ENCODE results near the gene KCTD5. TPM values are rescaled to one million over a fixed set of nuclear protein-coding genes. Genes with fewer than 3 reads are reported as not detected.

Gene KCTD5
- total RNA-seq, 1 donor from 2014 or later, result 21.2 TPM

GRCh38 chr16:2745116-2745890 is 63.0 kb downstream of the KCTD5 start:
- no peak for DNase-seq (ENCODE audit: low spot score in 2 of 2)
- no peak for FAIRE-seq

DNA sequence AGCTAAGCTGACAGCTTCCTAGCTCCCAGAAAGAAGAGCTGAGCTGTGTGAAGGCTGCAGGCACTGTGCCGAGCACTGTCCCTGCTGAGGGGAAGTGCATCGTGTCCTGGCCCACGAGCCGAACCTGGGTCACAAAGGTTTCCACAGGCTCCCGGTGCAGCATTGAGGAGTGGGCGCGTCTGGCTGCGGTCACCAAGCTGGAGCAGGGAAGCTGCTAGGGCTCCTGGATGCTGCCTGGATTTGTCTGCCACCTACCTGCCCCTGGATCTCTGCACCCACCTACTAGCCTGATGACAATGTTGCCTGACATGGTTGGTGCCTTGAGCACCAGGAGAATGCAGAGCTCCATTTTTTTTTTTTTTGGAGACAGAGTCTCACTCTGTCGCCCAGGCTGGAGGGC is 63.6 kb downstream of the KCTD5 start:
- FAIRE-seq (no peak), DNase-seq (ENCODE audit: low spot score in 2 of 2) (no peak)

DNA sequence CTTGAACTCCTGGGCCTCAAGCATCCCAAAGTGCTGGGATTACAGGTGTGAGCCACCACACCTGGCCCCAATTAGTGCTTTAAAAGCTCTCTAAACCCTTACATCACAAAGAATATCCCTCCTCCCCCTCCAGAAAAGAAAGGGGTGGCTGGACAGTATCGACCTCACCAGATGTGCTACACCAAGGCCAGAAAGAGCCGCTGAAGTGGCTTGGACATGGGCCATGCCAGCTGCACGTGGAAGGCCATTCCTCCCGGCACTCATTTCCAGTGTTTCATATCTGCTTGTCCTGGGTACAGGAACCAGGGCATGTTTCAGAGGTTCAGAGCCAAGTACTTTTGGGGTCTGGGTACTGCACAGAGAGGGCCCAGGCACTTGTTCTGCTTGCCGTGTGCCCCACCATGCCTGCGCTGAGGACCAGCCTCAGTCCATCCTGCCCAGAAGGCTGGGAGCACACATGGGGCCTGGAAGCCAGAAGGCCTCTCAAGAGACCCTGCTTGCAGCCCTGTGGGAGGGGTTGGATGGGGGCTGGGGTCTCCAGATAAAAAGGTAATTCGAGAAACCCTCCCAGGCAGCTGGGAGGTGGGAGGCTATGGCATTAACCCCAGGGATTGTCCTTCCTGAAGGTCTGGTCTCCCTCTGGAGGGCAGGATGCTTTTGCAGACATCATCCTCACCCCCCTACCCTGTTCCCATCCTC is 66.6 kb downstream of the KCTD5 start:
- DNase-seq (ENCODE audit: low spot score in 2 of 2) (no peak), FAIRE-seq (no peak)

DNA sequence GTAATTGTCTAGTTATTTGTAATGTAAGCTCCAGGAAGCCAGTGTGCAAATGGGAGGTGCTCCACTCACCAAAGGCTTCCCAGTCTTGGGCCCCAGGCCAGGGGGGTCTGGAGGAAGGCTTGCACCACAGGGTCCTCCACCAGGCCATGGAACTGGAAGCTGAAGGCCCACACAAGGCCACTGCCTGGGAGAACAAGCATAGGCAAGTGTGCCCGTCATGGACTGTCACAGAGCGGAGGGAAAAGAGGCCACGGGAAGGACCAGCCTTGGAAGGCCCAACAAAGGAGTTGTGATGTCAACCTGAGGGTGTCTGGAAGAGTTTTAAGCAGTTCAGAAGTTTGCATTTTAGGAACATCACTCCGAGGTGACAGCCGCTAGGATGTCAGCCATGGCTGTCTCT is 67.2 kb downstream of the KCTD5 start:
- FAIRE-seq, result no peak
- DNase-seq (ENCODE audit: low spot score in 2 of 2), result no peak

GRCh38 chr16:2749936-2750335 is 67.6 kb downstream of the KCTD5 start:
- DNase-seq (ENCODE audit: low spot score in 2 of 2) (no peak), FAIRE-seq (no peak)

GRCh38 chr16:2751577-2752034 is 69.3 kb downstream of the KCTD5 start:
- DNase-seq (ENCODE audit: low spot score in 2 of 2), result no peak
- no peak for FAIRE-seq

- FAIRE-seq (no peak), DNase-seq (ENCODE audit: low spot score in 2 of 2) (peak; percentile 95 to 96)
Observed at GRCh38 chr16:2752035-2752849, 69.9 kb downstream of the KCTD5 start, which contains the start of gene SRRM2. Gene SRRM2 (plus strand): TSS chr16:2752638. CDS start chr16:2756365, 3,727 bp downstream.

DNA sequence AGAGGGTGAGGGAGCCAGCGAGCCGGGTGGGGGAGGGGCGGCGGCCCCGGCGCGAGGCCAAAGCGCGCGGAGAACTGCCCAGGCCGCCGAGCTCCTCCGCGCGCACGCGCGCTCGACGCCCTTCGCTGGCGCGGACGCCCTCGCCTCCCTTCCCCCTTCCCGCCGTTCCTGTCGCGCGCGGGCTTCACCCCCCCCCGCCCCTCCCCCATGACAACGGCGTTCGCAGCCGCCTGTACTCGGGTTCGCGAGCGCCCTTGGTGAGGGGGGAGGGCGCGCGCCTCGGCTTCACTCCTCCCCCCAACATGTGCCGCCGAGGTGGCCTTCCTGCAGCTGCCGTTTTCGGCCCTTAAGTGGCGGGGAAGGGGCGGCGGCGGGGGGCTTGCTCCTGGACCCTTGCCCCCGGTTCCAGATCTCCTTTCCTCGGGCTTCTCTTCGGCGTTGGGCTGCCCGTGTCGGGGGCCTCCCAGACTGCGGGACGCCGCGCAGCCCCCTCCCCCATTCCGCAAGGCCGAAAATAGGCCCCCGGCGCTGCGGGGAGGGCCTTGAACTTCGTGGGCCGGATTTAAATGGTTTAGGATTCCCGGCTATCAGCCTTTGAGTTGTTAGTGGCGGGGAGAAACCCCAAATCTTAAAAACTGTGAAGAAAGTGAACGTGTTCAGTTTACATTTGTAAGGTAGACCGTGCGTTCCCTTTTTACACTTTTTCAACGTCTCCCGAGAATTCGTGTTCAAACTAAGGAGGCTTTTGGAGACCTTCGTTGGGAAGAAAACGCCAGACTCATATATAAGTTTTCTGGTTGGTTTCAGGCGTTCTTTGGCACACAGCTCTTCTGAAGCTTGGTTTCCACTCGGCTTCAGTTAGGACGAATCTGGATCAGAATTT is 70.8 kb downstream of the KCTD5 start:
- no peak for FAIRE-seq

GRCh38 chr16:2753733-2754020 is 71.4 kb downstream of the KCTD5 start:
- DNase-seq (ENCODE audit: low spot score in 2 of 2) (peak; percentile 46), FAIRE-seq (no peak)

More for the DNA sequence above, 70.8 kb downstream of the KCTD5 start:
- peak; percentile 90 to 91 for DNase-seq (ENCODE audit: low spot score in 2 of 2)

DNA sequence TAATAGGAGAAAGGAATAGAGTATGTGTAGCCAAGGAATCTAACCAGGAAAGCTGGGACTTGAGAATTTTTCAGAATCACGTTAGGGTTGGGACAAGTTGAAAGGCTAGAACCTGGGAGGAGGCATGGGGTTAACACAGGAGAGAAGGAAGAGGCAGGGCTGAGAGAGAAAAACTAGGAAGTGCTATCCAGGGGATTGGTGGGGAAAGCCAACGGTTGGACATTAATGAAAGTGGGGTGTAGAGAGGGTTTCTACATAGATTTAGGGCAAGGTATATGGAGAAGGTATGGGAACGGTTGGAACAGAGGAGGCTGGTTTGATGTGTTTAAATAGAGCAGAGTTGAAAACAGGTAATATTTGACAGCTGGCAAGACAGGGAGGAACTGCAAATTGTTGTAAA is 72.8 kb downstream of the KCTD5 start:
- DNase-seq (ENCODE audit: low spot score in 2 of 2) (no peak), FAIRE-seq (no peak)

- FAIRE-seq, result no peak
- no peak for DNase-seq (ENCODE audit: low spot score in 2 of 2)
Observed at GRCh38 chr16:2756288-2757015, 74.1 kb downstream of the KCTD5 start.

DNA sequence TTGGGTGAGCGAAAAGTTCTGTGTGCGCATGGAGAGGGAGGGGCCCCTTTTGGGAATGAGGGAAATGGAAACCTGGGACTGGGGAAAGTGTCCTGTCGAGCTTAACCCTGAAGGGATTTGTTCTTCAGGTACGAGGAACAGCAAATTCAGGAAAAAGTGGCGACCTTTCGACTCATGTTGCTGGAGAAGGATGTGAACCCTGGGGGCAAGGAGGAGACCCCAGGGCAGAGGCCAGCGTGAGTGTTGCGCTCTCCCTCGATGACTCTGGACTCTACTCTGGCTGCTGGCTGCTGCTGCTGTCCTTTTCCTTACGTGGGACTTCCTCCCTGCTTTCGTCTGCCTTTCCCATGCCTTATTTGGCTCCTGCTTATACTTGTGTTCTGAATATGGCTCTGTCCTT is 75.0 kb downstream of the KCTD5 start:
- no peak for FAIRE-seq

More for the DNA sequence above, 75.0 kb downstream of the KCTD5 start:
- no peak for DNase-seq (ENCODE audit: low spot score in 2 of 2)

Other genes starting within 250 kb of the KCTD5 start
- 7.7 TPM for gene TEDC2, start 222.4 kb upstream of the KCTD5 start, total RNA-seq
- 3.3 TPM for gene NTN3, start 211.2 kb upstream of the KCTD5 start, total RNA-seq
- 24.5 TPM for gene TBC1D24, start 207.4 kb upstream of the KCTD5 start, total RNA-seq
- gene ATP6V0C, start 168.6 kb upstream of the KCTD5 start, total RNA-seq, result 10.6 TPM
- gene AMDHD2, start 162.2 kb upstream of the KCTD5 start, total RNA-seq, result 11.4 TPM
- gene CEMP1, start 151.1 kb upstream of the KCTD5 start, total RNA-seq, result 0.41 TPM
- gene PDPK1, start 144.5 kb upstream of the KCTD5 start, total RNA-seq, result 28.5 TPM
- gene PRSS27, start 37.7 kb downstream of the KCTD5 start, total RNA-seq, result 1.6 TPM
- 40.8 TPM for gene SRRM2, start 70.1 kb downstream of the KCTD5 start, total RNA-seq
- gene ELOB, start 94.8 kb downstream of the KCTD5 start, total RNA-seq, result 128 TPM
- not detected for gene PRSS33, start 105.0 kb downstream of the KCTD5 start, total RNA-seq
- not detected for gene PRSS41, start 115.9 kb downstream of the KCTD5 start, total RNA-seq
- not detected for gene PRSS21, start 134.7 kb downstream of the KCTD5 start, total RNA-seq
- gene ZG16B, start 147.8 kb downstream of the KCTD5 start, total RNA-seq, result not detected
- gene PRSS22, start 175.6 kb downstream of the KCTD5 start, total RNA-seq, result not detected
- gene FLYWCH2, start 200.7 kb downstream of the KCTD5 start, total RNA-seq, result 46.5 TPM
- gene FLYWCH1, start 229.4 kb downstream of the KCTD5 start, total RNA-seq, result 22.8 TPM